SKM-1 (cell line): ENCODE results near the gene TXNDC17.
"Not testable (repeated sequence)": the region's sequence is repeated elsewhere in the genome, so short reads cannot be mapped to it uniquely, and the experiment has no call there.

Source experiments
- DNase-seq: peaks from one replicate; lab custom pipeline; 2025; ENCODE audit not compliant: unreplicated experiment; lab: John Stamatoyannopoulos, UW

Gene TXNDC17

DNA sequence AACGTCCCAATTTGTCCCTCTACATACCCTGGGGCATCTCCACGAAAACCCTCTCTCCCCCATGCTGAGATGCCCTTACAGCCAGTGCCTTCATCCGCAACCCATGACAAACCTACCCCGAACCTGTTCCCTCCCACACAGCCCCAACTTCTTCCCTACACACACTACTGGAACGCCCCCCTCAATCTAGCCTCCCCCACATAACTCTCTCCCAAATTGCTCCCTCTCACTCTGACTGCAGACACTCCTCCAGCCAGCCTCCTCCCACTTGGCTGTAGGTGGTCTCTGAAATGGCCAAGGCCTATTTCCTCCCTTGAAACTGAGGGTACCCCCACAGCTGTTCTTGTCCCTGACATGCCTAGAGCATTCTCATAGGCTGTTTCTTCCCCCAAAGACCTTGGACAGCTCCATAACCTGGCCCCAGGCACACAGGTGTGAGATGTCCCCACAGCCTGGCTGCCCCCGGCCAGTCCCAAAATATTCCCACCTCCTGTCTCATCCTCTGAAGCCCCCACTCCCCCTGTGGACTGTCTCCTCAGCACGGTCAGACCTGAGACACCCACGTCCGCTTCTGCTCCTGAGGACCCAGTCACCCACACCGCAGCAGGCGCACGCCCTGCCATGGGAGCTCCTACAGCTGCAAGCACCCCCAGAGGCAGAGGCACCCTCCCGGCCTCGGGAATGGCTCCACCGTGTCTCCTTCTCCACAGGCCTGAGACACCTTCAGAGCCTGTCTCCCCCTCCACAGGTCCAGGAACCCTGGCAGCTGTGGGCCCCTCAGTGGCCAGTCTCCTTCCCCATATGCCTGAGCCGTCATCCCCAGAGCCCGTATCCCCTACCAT, 4.0 kb upstream of the TXNDC17 start:
- no peak for DNase-seq

GRCh38 chr17:6637458-6637840, 3.4 kb upstream of the TXNDC17 start:
- DNase-seq, result no peak

DNA sequence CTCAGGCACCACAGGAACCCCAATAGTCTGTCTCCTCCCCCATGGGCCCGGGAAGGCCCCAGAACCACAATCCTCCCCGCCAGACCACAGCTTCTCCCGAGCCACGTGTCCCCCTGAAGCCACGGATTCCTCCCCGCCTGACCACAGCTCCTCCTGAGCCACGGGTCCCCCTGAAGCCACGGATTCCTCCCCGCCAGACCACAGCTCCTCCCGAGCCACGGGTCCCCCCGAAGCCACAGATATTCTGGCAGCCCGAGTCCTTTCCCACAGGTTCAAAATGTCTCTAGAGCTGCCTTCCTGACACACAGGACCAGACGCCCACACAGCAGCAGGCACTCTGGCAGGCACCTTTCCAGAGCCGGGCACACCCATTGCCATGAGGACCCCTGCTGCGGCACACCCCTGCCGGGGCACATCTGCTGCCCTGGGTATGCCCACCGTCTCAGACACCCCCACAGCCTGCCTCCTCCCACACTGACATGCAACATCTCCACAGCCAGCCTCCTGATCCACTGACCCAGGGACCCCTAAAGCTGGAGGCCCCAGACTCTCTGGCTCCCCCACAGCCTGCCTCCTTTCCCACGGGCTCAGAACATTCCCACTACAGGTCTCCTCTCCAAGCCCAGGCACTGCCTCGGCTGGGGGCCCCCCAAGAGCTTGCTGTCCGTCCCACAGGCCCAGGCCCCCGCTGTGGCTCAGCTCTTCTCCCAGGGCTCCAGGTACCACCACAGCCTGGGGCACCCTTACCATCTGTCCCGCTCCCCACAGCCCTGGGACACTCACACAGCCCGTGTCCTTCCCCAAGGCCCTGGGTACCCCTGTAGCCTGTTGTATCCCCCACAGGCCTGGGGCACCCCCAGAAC, 2.6 kb upstream of the TXNDC17 start:
- no peak for DNase-seq

GRCh38 chr17:6639014-6639585, 1.8 kb upstream of the TXNDC17 start:
- DNase-seq, result no peak

DNA sequence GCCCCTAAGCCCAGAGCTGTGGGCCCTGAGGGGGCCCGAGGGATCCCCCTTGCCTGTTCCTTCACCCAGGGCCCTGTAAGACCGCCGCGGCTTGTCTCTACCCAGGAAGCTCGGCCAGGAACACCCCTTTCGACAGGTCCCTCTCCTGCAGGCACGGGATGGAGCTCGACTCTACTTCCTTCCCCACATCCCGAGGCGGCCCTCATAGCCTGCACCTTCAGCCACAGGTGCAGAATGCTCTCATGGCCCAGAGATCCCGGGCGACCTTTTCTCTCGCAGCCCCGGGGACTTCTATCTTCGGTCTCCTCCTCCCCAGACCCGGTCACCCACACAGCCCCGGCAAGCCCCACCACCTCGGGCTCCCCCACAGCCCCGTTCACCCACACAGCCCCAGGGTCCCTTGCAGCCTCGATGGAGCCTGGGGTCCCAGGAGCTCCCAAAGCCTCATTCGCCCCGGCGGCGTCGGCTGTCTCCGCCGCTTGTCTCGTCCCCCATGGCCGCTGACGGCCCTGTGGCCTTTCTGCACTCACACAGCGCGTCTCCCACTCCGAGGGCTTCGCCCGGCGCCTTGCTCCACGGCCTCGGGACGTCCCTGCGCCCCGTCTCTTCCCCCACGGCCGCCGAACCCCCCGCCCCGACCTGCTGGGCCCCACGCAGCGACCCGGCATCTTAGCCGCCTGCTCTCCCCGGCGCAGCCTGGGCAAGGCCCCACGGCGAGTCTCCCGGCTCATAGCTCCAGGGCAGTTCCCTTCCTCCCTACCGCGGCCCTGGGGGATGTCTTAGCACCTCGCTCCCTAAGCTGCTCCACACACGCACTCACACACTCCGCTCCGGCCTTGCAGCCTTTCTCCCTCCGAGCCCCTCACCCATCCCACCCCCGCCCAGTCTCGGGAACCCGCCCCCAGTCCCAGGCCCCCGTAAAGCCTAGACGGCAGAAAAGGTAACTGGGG, 999 bp upstream of the TXNDC17 start:
- DNase-seq, result no peak

DNA sequence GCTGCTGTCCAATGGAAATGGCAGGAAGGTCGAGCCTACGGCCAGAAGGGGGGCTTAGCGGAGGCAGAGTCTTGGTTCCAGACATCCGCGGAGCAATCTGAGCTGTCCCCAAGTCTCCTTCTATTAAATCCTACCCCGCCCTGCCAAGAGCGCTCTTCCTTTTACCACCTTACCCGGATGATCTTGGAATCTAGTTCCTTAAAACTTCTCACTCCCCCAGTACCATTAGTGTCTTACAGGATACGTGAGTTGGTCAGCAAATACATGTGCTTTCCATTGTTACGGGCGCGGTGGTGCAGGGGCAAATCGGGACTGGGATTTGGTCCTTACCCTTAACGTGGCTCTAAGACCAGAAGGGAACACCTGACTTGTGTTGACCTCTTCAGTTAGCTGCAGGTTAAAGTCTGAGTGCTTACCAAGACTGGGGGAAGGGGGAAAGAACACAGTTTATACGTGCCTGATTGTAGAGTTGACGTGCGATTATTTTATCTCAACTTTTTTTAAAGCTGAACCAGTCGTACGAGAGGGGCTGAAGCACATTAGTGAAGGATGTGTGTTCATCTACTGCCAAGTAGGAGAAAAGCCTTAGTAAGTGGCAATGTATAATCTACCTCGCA, 495 bp downstream of the TXNDC17 start:
- DNase-seq, result no peak

DNA sequence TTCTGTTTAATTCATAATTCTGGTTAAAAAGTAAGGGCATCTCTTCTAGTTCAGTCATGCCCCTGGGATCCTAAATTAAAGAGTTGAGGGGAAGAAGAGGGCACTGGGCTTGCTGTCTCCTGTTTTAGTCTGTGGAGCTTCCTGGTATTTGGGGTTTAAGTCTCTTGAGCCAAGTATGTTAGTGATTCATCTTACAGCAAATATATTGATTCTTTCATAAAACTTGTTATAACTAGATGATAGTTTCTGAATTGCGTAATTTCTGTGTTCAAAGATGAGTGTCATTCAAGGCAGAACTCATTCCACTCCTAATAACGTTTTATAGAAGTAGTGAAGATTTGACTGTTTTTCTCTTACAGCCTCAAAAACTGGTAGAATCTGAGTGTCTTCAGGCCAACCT, 1.7 kb downstream of the TXNDC17 start:
- no peak for DNase-seq

GRCh38 chr17:6643451-6644125, 2.7 kb downstream of the TXNDC17 start:
- no peak for DNase-seq

- DNase-seq, result no peak
Observed at GRCh38 chr17:6648181-6648580, 7.3 kb downstream of the TXNDC17 start.

DNA sequence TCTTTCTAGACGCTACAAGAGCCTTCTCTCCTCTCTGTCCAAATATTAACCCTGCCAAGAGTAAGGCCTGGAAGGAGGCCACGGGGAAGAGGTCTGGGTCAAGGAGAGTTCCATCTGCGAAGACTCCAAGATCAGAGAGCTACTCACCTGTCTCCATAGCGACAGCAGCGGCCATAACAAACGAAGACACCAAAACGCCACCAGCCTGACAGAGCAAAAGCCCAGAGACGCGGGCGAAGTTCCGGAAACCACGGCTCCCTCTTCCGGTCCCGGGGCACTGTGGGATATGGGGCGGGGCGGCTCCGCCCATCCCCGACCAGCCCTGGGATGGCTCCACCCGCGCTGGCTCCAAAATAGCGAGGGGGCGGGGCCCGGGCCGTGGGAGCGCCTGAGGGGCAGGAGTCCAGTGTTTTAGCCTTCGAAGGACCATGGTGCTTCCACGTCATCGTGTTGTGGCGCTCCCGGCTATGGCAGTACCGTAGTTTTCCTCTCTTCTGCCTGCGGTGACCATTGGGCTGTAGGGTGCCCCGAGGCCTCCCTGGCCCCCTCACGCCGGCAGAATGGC, 10.6 kb downstream of the TXNDC17 start, which contains the start of the genes C17orf100 and MED31:
TSS of gene C17orf100 (plus strand) at position 409 of the 565 bp plus-strand sequence. CDS start at position 561, 152 bp downstream.
TSS of gene MED31 (minus strand) at position 252 of the 565 bp plus-strand sequence. CDS start at position 175, 77 bp downstream.
- peak; percentile 61 for DNase-seq

GRCh38 chr17:6651919-6652452, 11.1 kb downstream of the TXNDC17 start:
- DNase-seq, result no peak

GRCh38 chr17:6654841-6655731, 14.2 kb downstream of the TXNDC17 start:
- DNase-seq, result no peak

- DNase-seq, result not testable (repeated sequence)
Observed at GRCh38 chr17:6655732-6656361, 15.0 kb downstream of the TXNDC17 start.

GRCh38 chr17:6656797-6657632, 16.2 kb downstream of the TXNDC17 start:
- DNase-seq, result not testable (repeated sequence)

GRCh38 chr17:6657633-6658287, 16.9 kb downstream of the TXNDC17 start:
- DNase-seq, result no peak

DNA sequence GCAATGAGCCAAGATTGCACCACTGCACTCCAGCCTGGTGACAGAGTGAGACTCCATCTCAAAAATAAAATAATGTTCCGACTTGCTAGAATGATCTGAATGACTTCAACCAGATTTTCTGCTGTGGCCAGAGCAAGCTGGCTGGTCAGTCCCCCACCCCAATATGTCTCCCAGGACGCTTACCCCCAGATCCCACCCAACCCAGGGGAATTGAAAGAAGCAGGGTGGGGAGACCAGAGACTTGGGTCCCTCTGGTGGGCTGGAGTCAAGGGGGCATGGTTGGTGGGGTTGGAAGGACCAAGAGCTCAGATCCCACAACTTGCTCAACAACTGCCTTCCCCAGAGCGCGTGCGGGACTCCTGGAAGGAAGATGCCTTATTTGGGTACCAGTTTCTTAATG, 17.6 kb downstream of the TXNDC17 start:
- DNase-seq, result not testable (repeated sequence)
